NOMO-1 (cell line): ENCODE data around the gene TRIM44.

Experiments used
- DNase-seq, 2 experiments: peaks; one replicate each; lab custom pipeline; 2025; ENCODE audit not compliant: unreplicated experiment in 2 of 2; lab: John Stamatoyannopoulos, UW

TRIM44 gene

DNA sequence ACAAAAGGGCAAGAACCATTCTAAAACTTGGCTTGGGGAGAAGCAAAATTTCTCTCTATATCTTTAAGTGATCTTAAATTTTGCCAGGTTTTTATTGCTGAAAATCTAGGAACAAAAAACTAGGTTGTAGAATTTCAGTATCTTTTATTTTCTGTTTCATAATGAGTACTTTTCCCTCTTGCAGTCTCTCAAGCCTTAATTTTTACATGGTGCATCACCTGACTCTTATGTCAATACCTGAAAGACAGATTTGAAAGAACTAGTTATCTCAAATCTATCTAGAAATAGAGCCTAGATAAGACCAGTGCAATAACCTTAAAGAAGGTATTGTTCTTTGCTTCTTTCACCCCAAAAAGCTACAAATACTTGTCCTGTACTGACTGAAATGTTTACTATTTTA is 122.1 kb downstream of the TRIM44 start:
- DNase-seq = no peak

- no peak for DNase-seq
These were observed 123.0 kb downstream of the TRIM44 start for GRCh38 chr11:35785287-35786167.

- no peak for DNase-seq
These were observed 123.6 kb downstream of the TRIM44 start for GRCh38 chr11:35786188-35786587.

- no peak for DNase-seq
These were observed 124.5 kb downstream of the TRIM44 start for GRCh38 chr11:35787013-35787504.

GRCh38 chr11:35787626-35788025 is 125.1 kb downstream of the TRIM44 start:
- no peak for DNase-seq

DNA sequence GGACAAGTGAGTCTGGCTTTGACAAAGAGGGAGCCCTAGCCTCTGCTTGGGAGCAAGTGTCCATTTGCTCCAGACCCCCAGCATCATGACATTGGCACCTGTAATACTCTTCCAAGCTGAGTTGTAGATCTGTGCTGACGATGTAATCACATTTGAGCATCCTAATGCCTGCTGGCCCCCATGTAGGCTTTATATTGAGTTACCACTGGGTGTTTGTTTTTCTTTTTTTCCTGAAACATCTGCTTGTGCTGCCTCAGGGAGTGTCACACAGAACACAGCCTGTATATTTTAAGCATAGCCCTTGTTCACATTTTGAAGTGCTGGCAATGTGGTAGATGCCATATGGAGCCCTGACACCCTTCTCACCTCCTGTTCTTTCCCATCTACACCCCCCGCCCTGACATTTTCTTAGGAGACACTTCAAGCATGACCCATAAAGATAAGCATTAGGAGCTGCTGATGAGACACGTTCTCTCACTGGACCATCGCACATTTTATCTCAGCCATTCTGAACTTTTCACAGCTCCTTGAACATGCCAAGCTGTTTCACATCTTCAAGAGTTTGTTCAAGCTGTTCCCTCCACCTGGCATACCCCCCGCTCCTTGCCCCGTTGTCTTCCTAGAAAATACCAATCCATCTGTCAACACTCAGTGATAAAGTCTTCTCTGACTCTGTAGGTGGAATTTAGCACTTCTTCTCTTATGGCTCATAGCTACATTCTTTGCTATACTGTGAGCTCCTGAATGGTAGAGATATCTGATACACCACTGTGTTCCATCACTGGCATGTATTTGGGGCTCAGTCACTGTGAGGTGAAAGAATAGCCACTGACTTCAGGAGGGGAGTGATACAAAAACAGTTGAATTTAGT is 128.7 kb downstream of the TRIM44 start:
- DNase-seq = no peak

- DNase-seq = no peak
These were observed 129.7 kb downstream of the TRIM44 start for GRCh38 chr11:35792148-35792845.

GRCh38 chr11:35792846-35793192 is 130.2 kb downstream of the TRIM44 start:
- DNase-seq = no peak

DNA sequence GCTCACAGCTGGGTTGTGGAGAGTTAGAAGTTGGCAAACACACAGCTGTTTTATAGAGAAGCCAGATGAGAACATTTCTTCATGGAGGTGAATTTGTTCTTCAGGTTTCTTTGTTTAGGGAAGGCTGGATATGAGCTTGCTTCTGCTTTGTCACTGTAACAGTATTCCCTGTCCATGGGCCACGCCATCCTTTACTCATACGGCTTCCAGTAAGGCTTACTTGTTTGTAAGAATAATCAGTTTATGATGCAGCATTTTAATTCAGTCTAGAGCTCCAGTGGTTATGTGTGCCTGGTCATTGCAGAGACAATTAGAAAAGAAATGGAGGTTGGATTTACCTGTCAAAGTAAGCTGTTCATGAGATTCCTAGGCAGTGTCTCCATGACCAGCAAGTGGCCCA is 131.8 kb downstream of the TRIM44 start:
- DNase-seq = no peak

- DNase-seq = no peak
These were observed 132.3 kb downstream of the TRIM44 start for GRCh38 chr11:35794850-35795249.

GRCh38 chr11:35796562-35796961 is 134.0 kb downstream of the TRIM44 start:
- no peak for DNase-seq

DNA sequence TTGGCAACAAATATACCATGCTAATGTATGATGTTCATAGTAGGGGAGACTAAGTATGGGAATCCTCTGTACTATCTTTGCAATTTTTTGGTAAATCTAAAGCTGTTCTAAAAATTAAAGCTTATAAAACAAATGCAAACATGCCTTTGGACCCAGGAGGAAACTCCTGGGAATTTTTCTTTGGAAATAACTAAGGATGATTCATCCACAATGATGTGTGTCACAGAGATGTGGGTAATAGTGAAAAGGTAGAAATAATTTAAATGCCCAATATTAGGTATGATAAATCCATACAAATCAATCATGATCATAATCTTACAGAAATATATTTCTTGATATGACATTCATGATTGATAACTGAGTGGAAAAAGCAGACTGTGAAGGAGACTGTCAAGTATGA is 135.8 kb downstream of the TRIM44 start:
- no peak for DNase-seq

DNA sequence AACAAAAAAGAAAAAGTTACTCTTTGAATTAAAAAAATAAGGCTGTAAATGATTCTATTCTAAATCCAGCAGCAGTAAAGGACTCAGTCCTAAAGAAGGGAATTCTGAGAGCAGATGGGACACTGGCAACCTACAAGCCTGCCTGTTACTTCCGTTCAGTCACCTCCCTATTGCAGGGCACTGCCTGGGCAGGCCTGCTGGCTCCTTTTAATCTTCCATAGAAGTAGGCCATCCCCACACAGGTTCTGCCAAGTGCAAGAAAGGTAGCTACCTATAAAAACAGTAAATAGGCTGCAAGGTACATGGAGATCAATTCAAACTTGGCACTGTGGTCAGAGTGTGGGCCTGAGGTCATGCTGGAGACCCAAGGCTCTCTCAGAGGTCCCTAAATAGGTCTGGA is 136.4 kb downstream of the TRIM44 start:
- DNase-seq = no peak

GRCh38 chr11:35799655-35800054 is 137.1 kb downstream of the TRIM44 start:
- DNase-seq = no peak

DNA sequence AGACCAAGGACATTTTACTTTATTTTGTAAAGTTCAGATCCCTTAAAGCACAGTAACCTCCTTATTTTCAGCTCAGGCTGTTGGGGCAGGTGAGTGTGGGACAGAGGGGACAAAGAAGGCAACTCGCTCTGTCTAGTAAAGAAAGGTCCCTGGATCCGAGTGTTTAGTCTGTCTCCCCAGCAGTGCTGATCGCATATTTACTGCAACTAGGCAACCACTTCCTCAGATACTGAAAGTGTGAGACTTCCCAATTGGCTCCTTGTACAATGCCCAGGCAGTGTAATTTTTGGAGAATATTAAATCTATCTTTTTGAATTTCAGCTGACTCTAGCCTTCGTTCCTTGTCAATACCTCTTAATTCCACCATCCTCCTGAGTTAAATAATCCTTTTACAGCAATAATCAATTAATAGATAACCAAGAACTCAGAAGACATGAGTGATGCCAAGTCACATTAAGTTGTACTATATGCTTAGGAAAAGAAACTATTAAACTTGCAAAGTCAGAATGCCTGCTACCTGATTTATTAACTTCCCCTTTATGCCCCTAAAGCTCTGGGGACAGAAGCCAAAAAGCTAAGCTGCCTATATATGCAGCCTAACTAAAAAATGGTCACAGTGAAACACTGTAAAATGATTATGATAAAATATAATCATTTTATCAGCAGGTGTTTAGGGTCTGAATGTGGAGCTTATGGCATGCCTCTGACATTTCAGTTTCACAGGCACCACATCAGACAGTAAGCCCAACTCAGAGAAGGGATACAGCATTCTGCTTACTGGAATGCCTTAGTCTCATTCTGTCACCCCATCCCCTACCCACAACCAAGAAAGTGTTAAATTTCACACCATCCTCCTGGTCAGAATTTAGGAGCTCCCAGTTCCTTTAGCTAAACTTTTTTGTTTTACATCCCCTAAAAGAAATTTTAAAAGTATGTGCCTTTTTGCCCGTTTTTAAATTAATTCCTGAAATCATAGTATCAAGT is 138.7 kb downstream of the TRIM44 start:
- DNase-seq = peak; percentile 58 to 84

DNA sequence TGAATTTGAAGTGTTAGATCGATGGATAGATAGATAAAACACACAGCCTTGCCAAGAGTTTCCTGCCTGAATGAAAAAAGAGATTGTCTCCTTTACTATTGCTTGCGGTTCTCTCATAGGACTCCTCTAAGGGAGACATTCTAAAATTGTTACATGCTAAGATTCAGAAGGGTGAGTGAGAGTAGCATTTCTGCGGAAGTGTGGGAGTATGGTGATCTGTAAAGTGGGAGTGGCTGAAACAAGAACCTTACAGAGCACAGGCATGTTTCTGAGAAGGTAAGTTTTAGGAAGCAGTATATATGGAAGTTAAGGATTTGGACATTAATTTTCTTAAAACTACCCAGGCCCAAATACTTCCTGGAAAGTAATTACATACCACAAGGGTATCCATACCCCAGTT is 139.6 kb downstream of the TRIM44 start:
- no peak for DNase-seq

DNA sequence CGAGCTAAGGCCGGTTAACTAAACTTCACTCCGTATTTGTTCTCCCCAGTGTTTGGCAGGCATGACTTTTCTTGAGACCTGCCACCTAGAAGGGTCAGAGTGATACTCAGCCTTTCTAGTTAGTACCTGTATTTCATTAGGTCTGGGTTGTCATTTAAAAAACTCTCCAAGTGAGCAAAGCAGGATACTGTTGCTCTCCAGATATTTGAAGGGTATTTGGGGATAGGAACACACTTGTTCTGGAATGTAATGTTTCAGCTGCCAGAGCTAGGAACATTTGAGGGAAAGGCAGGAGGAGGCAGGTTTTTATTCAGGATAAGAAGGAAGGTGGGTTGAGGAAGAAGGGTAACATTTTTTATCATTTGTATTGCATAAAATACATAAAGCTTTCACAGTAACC is 140.1 kb downstream of the TRIM44 start:
- no peak for DNase-seq

DNA sequence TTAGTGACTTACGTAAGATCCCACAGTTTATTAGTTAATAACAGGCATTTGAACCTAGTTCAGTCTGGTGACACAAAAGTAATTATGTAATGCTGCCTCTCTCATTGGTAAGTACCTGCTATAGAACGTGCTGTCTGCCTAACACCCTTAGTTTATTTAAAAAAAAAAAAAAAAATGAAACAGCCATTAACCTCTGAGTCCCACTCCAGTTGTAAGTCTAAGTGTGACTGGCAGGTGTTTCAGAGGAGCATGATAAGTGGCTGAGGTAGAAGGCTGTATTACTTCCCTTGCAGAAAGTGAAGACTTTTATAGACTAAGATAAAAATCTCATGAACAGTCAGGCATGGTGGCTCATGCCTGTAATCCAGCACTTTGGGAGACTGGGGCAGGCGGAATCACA is 140.5 kb downstream of the TRIM44 start:
- DNase-seq = no peak

GRCh38 chr11:35804451-35805040 is 142.0 kb downstream of the TRIM44 start:
- no peak for DNase-seq

- DNase-seq = no peak
These were observed 147.0 kb downstream of the TRIM44 start for GRCh38 chr11:35809561-35809960.
